Measurements from ENCODE around the gene PARM1. TPM values are rescaled to one million over a fixed set of nuclear protein-coding genes. Genes with fewer than 3 reads are reported as not detected.
A peak's percentile ranks its signal among the peaks of the same experiment; 100 is the strongest.

Gene PARM1
- total and polyA plus RNA-seq, 5 donors from 2014 or later = 0.10 to 0.22 TPM; not detected in 3

GRCh38 chr4:75048208-75048879 is 115.4 kb downstream of the PARM1 start:
- H3K9me3 ChIP-seq (ENCODE audit: control insufficient read depth in 2 of 2, low read length in 2 of 2) = no peaks in the 10 kb centered on the region
- no peak overlapping the region for H3K4me3 ChIP-seq (ENCODE audit: low read depth, low read length)
- DNase-seq (no peak), ATAC-seq (ENCODE audit: low read depth in 2 of 2) (no peak)
- no peaks in the 10 kb centered on the region for H3K4me1 ChIP-seq (ENCODE audit: control insufficient read depth, insufficient read depth, low read length, poor library complexity, severe bottlenecking)
- peaks cover 0 to 5% (median 0%) of the 10 kb centered on the region in 7 donors for H3K9me3 Mint-ChIP-seq
- peaks cover 5% of the 10 kb centered on the region for H3K27me3 Mint-ChIP-seq
- H3K4me1 Mint-ChIP-seq = no peaks in the 10 kb centered on the region
- H3K36me3 Mint-ChIP-seq = no peaks in the 10 kb centered on the region
- no peaks in the 10 kb centered on the region for H3K27me3 ChIP-seq (ENCODE audit: control insufficient read depth, insufficient read depth, low read length)
- no peak overlapping the region for H3K27ac Mint-ChIP-seq
- H3K27ac ChIP-seq (ENCODE audit: insufficient read depth, low read length, poor library complexity, severe bottlenecking) = no peak overlapping the region
- H3K4me3 Mint-ChIP-seq = no peak overlapping the region
- H3K36me3 ChIP-seq (ENCODE audit: control insufficient read depth, insufficient read depth, low read length) = no peaks in the 10 kb centered on the region

GRCh38 chr4:75051431-75051830 is 118.5 kb downstream of the PARM1 start:
- no peak for ATAC-seq (ENCODE audit: low read depth in 2 of 2)
- DNase-seq = no peak
- peaks cover 0 to 1% (median 0%) of the 10 kb centered on the region in 7 donors for H3K9me3 Mint-ChIP-seq
- Histone ChIP-seq H3K27ac (ENCODE audit: insufficient read depth, low read length, poor library complexity, severe bottlenecking) (no peak overlapping the region), H3K4me1 (ENCODE audit: control insufficient read depth, insufficient read depth, low read length, poor library complexity, severe bottlenecking) (no peaks in the 10 kb centered on the region), H3K9me3 (ENCODE audit: control insufficient read depth in 2 of 2, low read length in 2 of 2) (no peaks in the 10 kb centered on the region), H3K27me3 (ENCODE audit: control insufficient read depth, insufficient read depth, low read length) (no peaks in the 10 kb centered on the region), H3K4me3 (ENCODE audit: low read depth, low read length) (no peak overlapping the region), H3K36me3 (ENCODE audit: control insufficient read depth, insufficient read depth, low read length) (no peaks in the 10 kb centered on the region)
- H3K36me3 Mint-ChIP-seq = no peaks in the 10 kb centered on the region
- no peak overlapping the region for H3K4me3 Mint-ChIP-seq
- no peaks in the 10 kb centered on the region for H3K27me3 Mint-ChIP-seq
- peak overlapping the region in 1 of 3 donors; percentile 70 for H3K27ac Mint-ChIP-seq
- H3K4me1 Mint-ChIP-seq = no peaks in the 10 kb centered on the region

- Histone ChIP-seq H3K27me3 (ENCODE audit: control insufficient read depth, insufficient read depth, low read length) (no peaks in the 10 kb centered on the region), H3K4me1 (ENCODE audit: control insufficient read depth, insufficient read depth, low read length, poor library complexity, severe bottlenecking) (no peaks in the 10 kb centered on the region), H3K4me3 (ENCODE audit: low read depth, low read length) (no peak overlapping the region), H3K27ac (ENCODE audit: insufficient read depth, low read length, poor library complexity, severe bottlenecking) (no peak overlapping the region), H3K36me3 (ENCODE audit: control insufficient read depth, insufficient read depth, low read length) (no peaks in the 10 kb centered on the region), H3K9me3 (ENCODE audit: control insufficient read depth in 2 of 2, low read length in 2 of 2) (no peaks in the 10 kb centered on the region)
- no peaks in the 10 kb centered on the region for H3K4me1 Mint-ChIP-seq
- H3K27ac Mint-ChIP-seq = no peak overlapping the region
- no peaks in the 10 kb centered on the region for H3K27me3 Mint-ChIP-seq
- no peak for ATAC-seq (ENCODE audit: low read depth in 2 of 2)
- H3K9me3 Mint-ChIP-seq = peaks cover 0 to 1% (median 0%) of the 10 kb centered on the region in 7 donors
- DNase-seq = no peak
- H3K4me3 Mint-ChIP-seq = no peak overlapping the region
- no peaks in the 10 kb centered on the region for H3K36me3 Mint-ChIP-seq
Observed at GRCh38 chr4:75053352-75053751, 120.4 kb downstream of the PARM1 start.

- Mint-ChIP-seq H3K36me3 (no peaks in the 10 kb centered on the region), H3K27ac (no peak overlapping the region), H3K4me1 (no peaks in the 10 kb centered on the region), H3K27me3 (no peaks in the 10 kb centered on the region), H3K9me3 (peaks cover 0 to 1% (median 0%) of the 10 kb centered on the region in 7 donors), H3K4me3 (no peak overlapping the region)
- Histone ChIP-seq H3K27ac (ENCODE audit: insufficient read depth, low read length, poor library complexity, severe bottlenecking) (no peak overlapping the region), H3K27me3 (ENCODE audit: control insufficient read depth, insufficient read depth, low read length) (no peaks in the 10 kb centered on the region), H3K9me3 (ENCODE audit: control insufficient read depth in 2 of 2, low read length in 2 of 2) (no peaks in the 10 kb centered on the region), H3K4me1 (ENCODE audit: control insufficient read depth, insufficient read depth, low read length, poor library complexity, severe bottlenecking) (no peaks in the 10 kb centered on the region), H3K36me3 (ENCODE audit: control insufficient read depth, insufficient read depth, low read length) (no peaks in the 10 kb centered on the region), H3K4me3 (ENCODE audit: low read depth, low read length) (no peak overlapping the region)
- DNase-seq = no peak
- no peak for ATAC-seq (ENCODE audit: low read depth in 2 of 2)
Observed at GRCh38 chr4:75054078-75054477, 121.2 kb downstream of the PARM1 start.

GRCh38 chr4:75056277-75056676 is 123.4 kb downstream of the PARM1 start:
- DNase-seq = no peak
- no peak overlapping the region for H3K4me3 Mint-ChIP-seq
- no peaks in the 10 kb centered on the region for H3K27me3 Mint-ChIP-seq
- no peak overlapping the region for H3K27ac Mint-ChIP-seq
- no peak for ATAC-seq (ENCODE audit: low read depth in 2 of 2)
- no peaks in the 10 kb centered on the region for H3K36me3 Mint-ChIP-seq
- Histone ChIP-seq H3K27me3 (ENCODE audit: control insufficient read depth, insufficient read depth, low read length) (no peaks in the 10 kb centered on the region), H3K27ac (ENCODE audit: insufficient read depth, low read length, poor library complexity, severe bottlenecking) (no peak overlapping the region), H3K9me3 (ENCODE audit: control insufficient read depth in 2 of 2, low read length in 2 of 2) (no peaks in the 10 kb centered on the region), H3K4me3 (ENCODE audit: low read depth, low read length) (no peak overlapping the region), H3K36me3 (ENCODE audit: control insufficient read depth, insufficient read depth, low read length) (no peaks in the 10 kb centered on the region), H3K4me1 (ENCODE audit: control insufficient read depth, insufficient read depth, low read length, poor library complexity, severe bottlenecking) (no peaks in the 10 kb centered on the region)
- no peaks in the 10 kb centered on the region for H3K4me1 Mint-ChIP-seq
- H3K9me3 Mint-ChIP-seq = peaks cover 0 to 1% (median 0%) of the 10 kb centered on the region in 7 donors

GRCh38 chr4:75057369-75057768 is 124.5 kb downstream of the PARM1 start:
- no peaks in the 10 kb centered on the region for H3K36me3 ChIP-seq (ENCODE audit: control insufficient read depth, insufficient read depth, low read length)
- H3K9me3 ChIP-seq (ENCODE audit: control insufficient read depth in 2 of 2, low read length in 2 of 2) = no peaks in the 10 kb centered on the region
- no peak overlapping the region for H3K27ac Mint-ChIP-seq
- peaks cover 0 to 1% (median 0%) of the 10 kb centered on the region in 7 donors for H3K9me3 Mint-ChIP-seq
- H3K27ac ChIP-seq (ENCODE audit: insufficient read depth, low read length, poor library complexity, severe bottlenecking) = no peak overlapping the region
- no peak overlapping the region for H3K4me3 Mint-ChIP-seq
- DNase-seq (no peak), ATAC-seq (ENCODE audit: low read depth in 2 of 2) (no peak)
- H3K36me3 Mint-ChIP-seq = no peaks in the 10 kb centered on the region
- H3K27me3 Mint-ChIP-seq = no peaks in the 10 kb centered on the region
- no peaks in the 10 kb centered on the region for H3K27me3 ChIP-seq (ENCODE audit: control insufficient read depth, insufficient read depth, low read length)
- no peak overlapping the region for H3K4me3 ChIP-seq (ENCODE audit: low read depth, low read length)
- no peaks in the 10 kb centered on the region for H3K4me1 Mint-ChIP-seq
- no peaks in the 10 kb centered on the region for H3K4me1 ChIP-seq (ENCODE audit: control insufficient read depth, insufficient read depth, low read length, poor library complexity, severe bottlenecking)

- Mint-ChIP-seq H3K9me3 (peaks cover 0 to 1% (median 0%) of the 10 kb centered on the region in 7 donors), H3K36me3 (no peaks in the 10 kb centered on the region), H3K27ac (no peak overlapping the region), H3K4me1 (no peaks in the 10 kb centered on the region), H3K4me3 (no peak overlapping the region), H3K27me3 (no peaks in the 10 kb centered on the region)
- Histone ChIP-seq H3K4me3 (ENCODE audit: low read depth, low read length) (no peak overlapping the region), H3K27ac (ENCODE audit: insufficient read depth, low read length, poor library complexity, severe bottlenecking) (no peak overlapping the region), H3K36me3 (ENCODE audit: control insufficient read depth, insufficient read depth, low read length) (no peaks in the 10 kb centered on the region), H3K9me3 (ENCODE audit: control insufficient read depth in 2 of 2, low read length in 2 of 2) (no peaks in the 10 kb centered on the region), H3K27me3 (ENCODE audit: control insufficient read depth, insufficient read depth, low read length) (no peaks in the 10 kb centered on the region), H3K4me1 (ENCODE audit: control insufficient read depth, insufficient read depth, low read length, poor library complexity, severe bottlenecking) (no peaks in the 10 kb centered on the region)
- no peak for DNase-seq
- no peak for ATAC-seq (ENCODE audit: low read depth in 2 of 2)
Observed at GRCh38 chr4:75058486-75058885, 125.6 kb downstream of the PARM1 start.

- Mint-ChIP-seq H3K4me1 (no peaks in the 10 kb centered on the region), H3K9me3 (peaks cover 0 to 4% (median 0%) of the 10 kb centered on the region in 7 donors), H3K4me3 (no peak overlapping the region), H3K36me3 (no peaks in the 10 kb centered on the region), H3K27ac (no peak overlapping the region), H3K27me3 (no peaks in the 10 kb centered on the region)
- no peak for DNase-seq
- Histone ChIP-seq H3K27me3 (ENCODE audit: control insufficient read depth, insufficient read depth, low read length) (no peaks in the 10 kb centered on the region), H3K4me3 (ENCODE audit: low read depth, low read length) (no peak overlapping the region), H3K36me3 (ENCODE audit: control insufficient read depth, insufficient read depth, low read length) (no peaks in the 10 kb centered on the region), H3K27ac (ENCODE audit: insufficient read depth, low read length, poor library complexity, severe bottlenecking) (no peak overlapping the region), H3K4me1 (ENCODE audit: control insufficient read depth, insufficient read depth, low read length, poor library complexity, severe bottlenecking) (no peaks in the 10 kb centered on the region), H3K9me3 (ENCODE audit: control insufficient read depth in 2 of 2, low read length in 2 of 2) (no peaks in the 10 kb centered on the region)
- no peak for ATAC-seq (ENCODE audit: low read depth in 2 of 2)
Observed at GRCh38 chr4:75063433-75063832, 130.5 kb downstream of the PARM1 start.
